H1 (cell line): ENCODE results near the gene KEL. TPM values are rescaled to one million over a fixed set of nuclear protein-coding genes. Genes with fewer than 3 reads are reported as not detected.

ENCODE experiments used
- CREB1 ChIP-seq: IDR thresholded peaks from 2 replicates; pipeline ENCODE4 v1.6.1; 2012; ENCODE audit warnings: inconsistent platforms
- RAD21 ChIP-seq, 2 experiments: IDR thresholded peaks in 1 of 2; conservative IDR thresholded peaks in 1 of 2; 2 replicates each; pipeline ENCODE4 v1.6.1; 2011; ENCODE audit warnings: low read depth in 2 of 2, low read length in 2 of 2, improper control_type of control experiment in 1 of 2, inconsistent platforms in 1 of 2, mild to moderate bottlenecking in 1 of 2, moderate library complexity in 1 of 2
- SAP30 ChIP-seq: fragments of 300-600 bp; sonication (generic); IDR thresholded peaks from 2 replicates; pipeline ENCODE4 v1.7.1; 2012; ENCODE audit warnings: low read length, moderate library complexity, mild to moderate bottlenecking, inconsistent platforms; ENCODE audit not compliant: insufficient read depth, insufficient replicate concordance
- TEAD4 ChIP-seq: IDR thresholded peaks from 2 replicates; pipeline ENCODE4 v1.6.1; 2012; ENCODE audit warnings: low read depth, low read length, inconsistent platforms, mixed read lengths
- polyA plus RNA-seq, 7 experiments: library from polyadenylated mRNA; depleted of rRNA in 3 of 7; stranded (reverse) in 5 of 7; unstranded in 2 of 7; fragments of >200 nt in 5 of 7; fragments of 200-250 nt in 2 of 7; gene quantifications; 1 replicate in 5 of 7; 2 replicates in 1 of 7; 4 replicates in 1 of 7; pipeline versions ENCODE4 v1.2.1 to v1.2.3, GENCODE V29; 2011 to 2013; ENCODE audit warnings: missing spikeins in 2 of 7, mixed read lengths in 2 of 7
- total RNA-seq: library from RNA; stranded (reverse); fragmentation: NEBNext Ultra II Directional; extraction: Animal tissue kit (Norgen Biotek cat#: 25700); gene quantifications from 2 replicates; pipeline ENCODE4 v1.2.1, GENCODE V29; 2021

KEL gene
- total and polyA plus RNA-seq, 2 of the 8 experiments (the other 6 are each of a cell fraction or from before 2014, with no cell fraction given): 1.8 to 1.9 TPM

DNA sequence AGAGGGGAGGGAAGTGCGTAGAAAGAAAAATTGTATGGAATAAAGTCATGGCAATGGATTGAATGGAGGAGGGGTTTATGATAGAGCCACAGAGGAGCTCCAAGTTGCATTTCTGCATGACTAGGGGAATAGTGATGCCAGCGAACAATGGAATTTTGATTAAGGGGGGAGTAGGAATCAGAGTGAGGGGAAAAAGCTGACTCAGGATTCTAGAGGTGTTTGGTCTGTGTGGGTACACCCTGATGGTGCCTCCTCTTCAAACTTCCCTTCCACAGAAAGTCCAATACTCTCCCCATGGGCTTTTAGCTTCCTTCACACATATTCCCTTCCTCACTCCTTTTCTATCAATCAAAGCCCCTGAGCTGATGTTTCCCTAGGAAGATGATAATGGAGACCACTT is 1.8 kb upstream of the KEL start (continued):
- TF ChIP-seq SAP30 (no peak), TEAD4 (no peak), CREB1 (no peak), RAD21 (IDR thresholded peaks at IDR 0.05 in 1 of 2, conservative IDR thresholded peaks at IDR 0.05 in 1 of 2; ENCODE audit: low read depth in 2 of 2, low read length in 2 of 2) (no peak)
